ENCODE results near the gene PACS2. TPM values are rescaled to one million over a fixed set of nuclear protein-coding genes. Genes with fewer than 3 reads are reported as not detected.

PACS2 gene
- total RNA-seq, 4 donors from 2014 or later: 59.8 to 97.4 (median 71.2) TPM

GRCh38 chr14:105392131-105393090, 77.9 kb downstream of the PACS2 start:
- H3K9me3 ChIP-seq: no peaks in the 10 kb centered on the region
- no peak overlapping the region for H3K4me3 ChIP-seq
- peaks cover 0 to 62% (median 45%) of the 10 kb centered on the region in 4 donors for H3K36me3 ChIP-seq
- peaks cover 4 to 31% (median 24%) of the 10 kb centered on the region in 4 donors for H3K4me1 ChIP-seq
- no peaks in the 10 kb centered on the region for H3K27me3 ChIP-seq
- H3K27ac ChIP-seq (replicated peaks in 1 of 4): no peak overlapping the region
- no peak for TF ChIP-seq POLR2A (IDR thresholded peaks at IDR 0.05; ENCODE audit: low read depth)
- TF ChIP-seq, protein P1, sequence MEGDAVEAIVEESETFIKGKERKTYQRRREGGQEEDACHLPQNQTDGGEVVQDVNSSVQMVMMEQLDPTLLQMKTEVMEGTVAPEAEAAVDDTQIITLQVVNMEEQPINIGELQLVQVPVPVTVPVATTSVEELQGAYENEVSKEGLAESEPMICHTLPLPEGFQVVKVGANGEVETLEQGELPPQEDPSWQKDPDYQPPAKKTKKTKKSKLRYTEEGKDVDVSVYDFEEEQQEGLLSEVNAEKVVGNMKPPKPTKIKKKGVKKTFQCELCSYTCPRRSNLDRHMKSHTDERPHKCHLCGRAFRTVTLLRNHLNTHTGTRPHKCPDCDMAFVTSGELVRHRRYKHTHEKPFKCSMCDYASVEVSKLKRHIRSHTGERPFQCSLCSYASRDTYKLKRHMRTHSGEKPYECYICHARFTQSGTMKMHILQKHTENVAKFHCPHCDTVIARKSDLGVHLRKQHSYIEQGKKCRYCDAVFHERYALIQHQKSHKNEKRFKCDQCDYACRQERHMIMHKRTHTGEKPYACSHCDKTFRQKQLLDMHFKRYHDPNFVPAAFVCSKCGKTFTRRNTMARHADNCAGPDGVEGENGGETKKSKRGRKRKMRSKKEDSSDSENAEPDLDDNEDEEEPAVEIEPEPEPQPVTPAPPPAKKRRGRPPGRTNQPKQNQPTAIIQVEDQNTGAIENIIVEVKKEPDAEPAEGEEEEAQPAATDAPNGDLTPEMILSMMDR (IDR thresholded peaks at IDR 0.05): no peak
- TF ChIP-seq EP300 (IDR thresholded peaks at IDR 0.05): no peak
- TF ChIP-seq POLR2AphosphoS5 (IDR thresholded peaks at IDR 0.05): no peak
- WGBS: 90% methylated on average over 19 of the region's 40 CpGs
- no peak for DNase-seq (ENCODE audit: extremely low spot score)
- intact Hi-C loops (cut with DNase I): no loop called here

- no peak overlapping the region for H3K4me3 ChIP-seq
- WGBS: 84% methylated on average over 10 of the region's 14 CpGs
- peaks cover 0 to 55% (median 37%) of the 10 kb centered on the region in 4 donors for H3K36me3 ChIP-seq
- DNase-seq (ENCODE audit: extremely low spot score): no peak
- peaks cover 8 to 37% (median 31%) of the 10 kb centered on the region in 4 donors for H3K4me1 ChIP-seq
- no peaks in the 10 kb centered on the region for H3K27me3 ChIP-seq
- TF ChIP-seq EP300 (IDR thresholded peaks at IDR 0.05): no peak
- no peak for TF ChIP-seq POLR2A (IDR thresholded peaks at IDR 0.05; ENCODE audit: low read depth)
- no peak for TF ChIP-seq POLR2AphosphoS5 (IDR thresholded peaks at IDR 0.05)
- TF ChIP-seq, protein P1 (IDR thresholded peaks at IDR 0.05): no peak
- no peaks in the 10 kb centered on the region for H3K9me3 ChIP-seq
- no peak overlapping the region for H3K27ac ChIP-seq (replicated peaks in 1 of 4)
- intact Hi-C loops (cut with DNase I): no loop called here
Observed at GRCh38 chr14:105393151-105393550, 78.6 kb downstream of the PACS2 start.

- Histone ChIP-seq H3K27ac (replicated peaks in 1 of 4) (no peak overlapping the region), H3K9me3 (no peaks in the 10 kb centered on the region), H3K4me3 (no peak overlapping the region), H3K4me1 (peaks cover 18 to 40% (median 35%) of the 10 kb centered on the region in 4 donors), H3K36me3 (peaks cover 0 to 49% (median 28%) of the 10 kb centered on the region in 4 donors), H3K27me3 (no peaks in the 10 kb centered on the region)
- intact Hi-C loops (cut with DNase I): no loop called here
- no peak for DNase-seq (ENCODE audit: extremely low spot score)
- WGBS: 80% methylated on average over 24 of the region's 25 CpGs
- TF ChIP-seq POLR2AphosphoS5 (IDR thresholded peaks at IDR 0.05): no peak
- TF ChIP-seq POLR2A (IDR thresholded peaks at IDR 0.05; ENCODE audit: low read depth): no peak
Observed at GRCh38 chr14:105394714-105395537, 80.4 kb downstream of the PACS2 start.

GRCh38 chr14:105395538-105395854, 80.9 kb downstream of the PACS2 start:
- 96% methylated on average over 8 of the region's 8 CpGs for WGBS
- Histone ChIP-seq H3K27me3 (no peaks in the 10 kb centered on the region), H3K27ac (replicated peaks in 1 of 4) (no peak overlapping the region), H3K4me3 (no peak overlapping the region), H3K36me3 (peaks cover 0 to 54% (median 29%) of the 10 kb centered on the region in 4 donors), H3K4me1 (peaks cover 21 to 37% (median 31%) of the 10 kb centered on the region in 4 donors), H3K9me3 (no peaks in the 10 kb centered on the region)
- TF ChIP-seq EP300 (IDR thresholded peaks at IDR 0.05): no peak
- TF ChIP-seq, protein P1 (IDR thresholded peaks at IDR 0.05): no peak
- TF ChIP-seq POLR2A (IDR thresholded peaks at IDR 0.05; ENCODE audit: low read depth): no peak
- no peak for TF ChIP-seq POLR2AphosphoS5 (IDR thresholded peaks at IDR 0.05)
- DNase-seq (ENCODE audit: extremely low spot score): no peak
- intact Hi-C loops (cut with DNase I): no loop called here

Data from esophagus muscularis mucosa (tissue), 4 donors.